Thyroid gland (tissue), 4 donors: ENCODE results near the gene PSMD5.

Experiments used
- POLR2A ChIP-seq, 2 donors: fragments of 450-650 bp; IDR thresholded peaks; one replicate each; pipeline ENCODE4 v1.6.1; 2017; ENCODE audit warnings: antibody characterized with exemption in 2 of 2, mild to moderate bottlenecking in 2 of 2, moderate library complexity in 1 of 2
- TF ChIP-seq, protein P1 (sequence below), 6 experiments: fragments of 200-600 bp in 3 of 6; fragments of 450-650 bp in 3 of 6; sonication (generic) in 3 of 6; IDR thresholded peaks; one replicate each; pipeline ENCODE4 v1.5.1; 2016 to 2019; ENCODE audit warnings: antibody characterized with exemption in 6 of 6, mild to moderate bottlenecking in 2 of 6, inconsistent platforms in 1 of 6, moderate library complexity in 1 of 6

DNA sequence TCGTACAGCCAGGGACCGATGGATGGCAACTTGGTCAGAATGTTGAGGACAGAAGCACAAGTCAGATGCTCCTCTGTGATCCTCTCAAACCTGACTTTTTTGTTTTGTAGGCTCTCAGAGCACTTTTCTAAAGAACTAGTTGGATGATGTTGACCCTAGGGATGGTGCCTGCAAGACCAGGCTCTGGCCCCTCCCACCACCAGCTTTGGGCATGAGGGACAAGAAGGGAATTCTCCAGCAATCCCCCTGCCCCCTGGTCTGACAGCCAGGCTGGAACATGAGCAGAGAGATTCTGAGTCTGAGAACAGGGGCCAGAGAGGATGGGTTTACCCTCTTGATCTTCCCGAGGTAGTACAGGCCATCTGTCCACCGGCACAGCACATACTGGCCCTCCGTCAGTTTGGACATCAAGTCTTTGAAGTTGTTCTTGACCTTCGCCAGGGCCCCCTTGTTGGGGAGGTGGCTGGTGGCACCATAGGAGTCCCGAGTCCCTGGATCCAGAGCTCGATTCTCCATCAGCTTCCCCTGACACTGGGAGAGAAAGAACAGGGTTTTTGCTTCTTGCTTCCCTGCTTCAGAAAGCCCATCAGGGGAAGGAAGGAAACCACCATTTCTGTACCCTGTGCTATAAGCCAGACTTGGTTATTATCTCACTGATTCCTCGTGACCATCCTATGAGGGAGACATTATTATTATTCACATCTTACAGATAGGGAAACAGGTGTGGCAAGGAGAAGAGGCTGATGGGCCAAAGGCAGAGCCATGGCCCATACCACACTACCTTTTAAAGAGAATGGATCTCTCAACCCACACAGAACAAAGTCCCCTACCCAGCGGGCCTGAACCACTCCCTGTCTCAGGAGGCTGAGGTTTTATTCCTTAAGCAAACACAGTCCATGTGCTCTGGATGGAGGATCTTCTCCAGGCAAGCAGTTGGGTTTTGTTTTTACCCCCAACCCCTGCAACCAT is 31.8 kb upstream of the PSMD5 start:
- TF ChIP-seq, protein P1, sequence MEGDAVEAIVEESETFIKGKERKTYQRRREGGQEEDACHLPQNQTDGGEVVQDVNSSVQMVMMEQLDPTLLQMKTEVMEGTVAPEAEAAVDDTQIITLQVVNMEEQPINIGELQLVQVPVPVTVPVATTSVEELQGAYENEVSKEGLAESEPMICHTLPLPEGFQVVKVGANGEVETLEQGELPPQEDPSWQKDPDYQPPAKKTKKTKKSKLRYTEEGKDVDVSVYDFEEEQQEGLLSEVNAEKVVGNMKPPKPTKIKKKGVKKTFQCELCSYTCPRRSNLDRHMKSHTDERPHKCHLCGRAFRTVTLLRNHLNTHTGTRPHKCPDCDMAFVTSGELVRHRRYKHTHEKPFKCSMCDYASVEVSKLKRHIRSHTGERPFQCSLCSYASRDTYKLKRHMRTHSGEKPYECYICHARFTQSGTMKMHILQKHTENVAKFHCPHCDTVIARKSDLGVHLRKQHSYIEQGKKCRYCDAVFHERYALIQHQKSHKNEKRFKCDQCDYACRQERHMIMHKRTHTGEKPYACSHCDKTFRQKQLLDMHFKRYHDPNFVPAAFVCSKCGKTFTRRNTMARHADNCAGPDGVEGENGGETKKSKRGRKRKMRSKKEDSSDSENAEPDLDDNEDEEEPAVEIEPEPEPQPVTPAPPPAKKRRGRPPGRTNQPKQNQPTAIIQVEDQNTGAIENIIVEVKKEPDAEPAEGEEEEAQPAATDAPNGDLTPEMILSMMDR (IDR thresholded peaks at IDR 0.05) = no peak
- TF ChIP-seq POLR2A (IDR thresholded peaks at IDR 0.05) = no peak
